WI38 (cell line): Measurements from ENCODE around the gene SF3B1.
"Not testable (repeated sequence)": the region's sequence is repeated elsewhere in the genome, so short reads cannot be mapped to it uniquely, and the experiment has no call there.

Source experiments
- H3K4me3 ChIP-seq: 2 replicates; pipeline ENCODE4 v1.5.1; 2011; ENCODE audit warnings: low read depth, mild to moderate bottlenecking, control low read depth, low read length
- TF ChIP-seq, protein P1 (sequence below): IDR thresholded peaks from 2 replicates; pipeline ENCODE4 v1.5.1; 2012; ENCODE audit warnings: low read depth, mild to moderate bottlenecking, control low read depth, low read length

Gene SF3B1

DNA sequence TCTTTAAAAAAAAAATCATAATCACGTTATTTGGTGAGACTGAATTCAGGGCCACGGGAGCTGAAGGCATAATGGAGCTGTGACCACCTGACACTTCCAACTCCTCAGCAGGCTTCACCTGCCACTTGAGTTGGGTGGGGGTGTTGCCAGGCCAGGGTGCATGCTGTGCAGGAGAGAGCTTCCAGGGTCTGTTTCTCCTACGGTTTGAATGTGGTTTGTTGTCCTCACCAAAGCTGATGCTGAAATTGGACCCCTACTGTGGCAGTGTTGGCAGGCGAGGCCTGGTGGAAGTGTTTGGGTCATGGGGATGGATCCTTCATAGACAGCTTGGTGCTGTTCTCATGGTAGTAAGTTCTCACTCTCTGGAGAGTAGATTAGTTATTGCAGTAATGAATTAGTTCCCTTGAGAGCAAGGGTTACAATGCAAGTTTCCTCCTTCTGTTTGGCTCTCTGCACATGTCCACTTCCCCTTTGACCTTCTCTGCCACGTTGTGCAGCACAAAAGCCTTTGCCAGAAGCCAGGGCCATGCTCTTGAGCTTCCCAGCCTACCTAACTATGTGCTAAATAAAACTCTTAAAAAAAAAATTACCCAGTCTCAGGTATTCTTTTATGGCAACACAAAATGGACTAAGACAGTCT lies 86.0 kb downstream of the SF3B1 start:
- TF ChIP-seq, protein P1, sequence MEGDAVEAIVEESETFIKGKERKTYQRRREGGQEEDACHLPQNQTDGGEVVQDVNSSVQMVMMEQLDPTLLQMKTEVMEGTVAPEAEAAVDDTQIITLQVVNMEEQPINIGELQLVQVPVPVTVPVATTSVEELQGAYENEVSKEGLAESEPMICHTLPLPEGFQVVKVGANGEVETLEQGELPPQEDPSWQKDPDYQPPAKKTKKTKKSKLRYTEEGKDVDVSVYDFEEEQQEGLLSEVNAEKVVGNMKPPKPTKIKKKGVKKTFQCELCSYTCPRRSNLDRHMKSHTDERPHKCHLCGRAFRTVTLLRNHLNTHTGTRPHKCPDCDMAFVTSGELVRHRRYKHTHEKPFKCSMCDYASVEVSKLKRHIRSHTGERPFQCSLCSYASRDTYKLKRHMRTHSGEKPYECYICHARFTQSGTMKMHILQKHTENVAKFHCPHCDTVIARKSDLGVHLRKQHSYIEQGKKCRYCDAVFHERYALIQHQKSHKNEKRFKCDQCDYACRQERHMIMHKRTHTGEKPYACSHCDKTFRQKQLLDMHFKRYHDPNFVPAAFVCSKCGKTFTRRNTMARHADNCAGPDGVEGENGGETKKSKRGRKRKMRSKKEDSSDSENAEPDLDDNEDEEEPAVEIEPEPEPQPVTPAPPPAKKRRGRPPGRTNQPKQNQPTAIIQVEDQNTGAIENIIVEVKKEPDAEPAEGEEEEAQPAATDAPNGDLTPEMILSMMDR = no peak

DNA sequence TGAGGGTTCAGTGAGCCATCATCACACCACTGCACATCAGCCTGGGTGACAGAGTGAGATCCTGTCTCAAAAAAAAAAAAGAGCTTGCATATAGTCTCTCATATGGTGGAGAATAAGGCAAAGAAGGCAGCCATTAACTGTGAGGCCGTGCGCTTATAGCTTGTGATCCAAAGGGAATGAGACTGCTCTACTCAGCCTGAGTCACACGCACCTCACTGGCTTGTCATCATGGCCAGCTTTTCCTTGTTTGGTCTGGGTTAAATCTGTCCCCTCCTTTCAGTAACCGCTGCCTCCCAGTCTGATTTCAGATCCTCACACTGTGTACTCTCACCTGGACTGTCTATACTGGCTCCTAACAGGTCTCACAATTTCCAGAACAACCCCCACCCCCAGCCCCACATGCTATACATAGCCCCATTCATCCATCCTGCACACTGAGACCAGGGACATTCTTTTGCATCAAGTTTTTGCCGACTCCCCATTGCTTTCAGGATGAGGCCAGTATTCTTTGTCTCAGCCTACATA lies 88.9 kb downstream of the SF3B1 start:
- TF ChIP-seq, protein P1 = no peak
- H3K4me3 ChIP-seq = no peak overlapping the region

More for the DNA sequence above, 86.0 kb downstream of the SF3B1 start:
- H3K4me3 ChIP-seq = no peak overlapping the region

DNA sequence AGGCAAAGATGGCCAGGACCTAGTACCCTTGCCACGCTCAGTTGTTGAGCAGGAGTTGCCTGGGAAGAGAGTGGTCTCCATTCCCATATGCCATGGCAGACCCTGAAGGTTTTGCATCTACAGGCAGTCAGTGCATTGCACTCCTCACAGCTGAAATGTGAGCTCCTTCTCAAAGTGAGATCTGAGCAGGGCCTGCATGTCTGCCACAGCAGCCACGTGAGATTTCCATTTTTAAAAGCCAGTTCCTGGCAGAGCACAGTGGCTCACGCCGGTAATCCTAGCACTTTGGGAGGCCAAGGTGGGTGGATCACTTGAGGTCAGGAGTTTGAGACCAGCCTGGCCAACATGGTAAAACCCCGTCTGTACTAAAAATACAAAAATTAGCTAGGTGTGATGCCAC lies 90.9 kb downstream of the SF3B1 start:
- not testable (repeated sequence) for H3K4me3 ChIP-seq

DNA sequence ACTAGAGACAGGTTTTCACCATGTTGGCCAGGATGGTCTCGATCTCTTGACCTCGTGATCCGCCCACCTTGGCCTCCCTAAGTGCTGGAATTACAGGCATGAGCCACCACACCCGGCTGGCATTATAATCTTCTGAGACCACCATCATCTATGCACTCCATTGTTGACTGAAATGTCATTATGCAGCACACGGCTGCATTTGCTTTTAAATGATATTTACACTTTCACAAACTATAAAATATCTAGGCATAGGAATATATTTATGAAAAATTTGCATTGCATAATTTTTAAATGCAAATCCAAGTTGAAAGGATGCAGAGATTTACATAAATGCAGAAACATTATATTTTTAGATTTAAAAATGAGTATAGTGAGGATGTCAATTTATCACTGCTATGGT lies 94.2 kb downstream of the SF3B1 start:
- TF ChIP-seq, protein P1 = no peak
- H3K4me3 ChIP-seq = no peak overlapping the region
